ENCODE measurements around the gene PKD2L2. TPM values are rescaled to one million over a fixed set of nuclear protein-coding genes. Genes with fewer than 3 reads are reported as not detected.
"Not testable (repeated sequence)": the region's sequence is repeated elsewhere in the genome, so short reads cannot be mapped to it uniquely, and the experiment has no call there.

PKD2L2 gene
- polyA plus RNA-seq, 1 donor (not counting 4 experiments of a cell fraction or from before 2014, with no cell fraction given) = not detected

GRCh38 chr5:137960819-137961218 is 71.6 kb downstream of the PKD2L2 start:
- H3K27ac ChIP-seq (ENCODE audit: control insufficient read depth, insufficient read depth, low read length) = no peak overlapping the region
- TF ChIP-seq EZH2 (IDR thresholded peaks at IDR 0.05; ENCODE audit: low read length) = no peak
- no peak for TF ChIP-seq CTCF (optimal IDR thresholded peaks at IDR 0.05 in 1 of 3, IDR thresholded peaks at IDR 0.05 in 1 of 3, conservative IDR thresholded peaks at IDR 0.05 in 1 of 3; ENCODE audit: extremely low read depth in 1 of 3, insufficient read depth in 2 of 3, low read length in 3 of 3)
- H3K36me3 ChIP-seq (ENCODE audit: control insufficient read depth in 2 of 2, extremely low read depth in 1 of 2, insufficient read depth in 2 of 2, low read length in 2 of 2) = peaks cover 0 to 3% of the 10 kb centered on the region in 2 experiments
- no peak overlapping the region for H3K9ac ChIP-seq (ENCODE audit: control insufficient read depth, extremely low read depth, insufficient read depth, low read length)
- no peaks in the 10 kb centered on the region for H3K79me2 ChIP-seq (ENCODE audit: control insufficient read depth, insufficient read depth, low read length)
- H3K9me3 ChIP-seq (ENCODE audit: control insufficient read depth, low read depth, low read length) = no peaks in the 10 kb centered on the region
- DNase-seq (ENCODE audit: low read depth, low spot score) (no peak), FAIRE-seq (no peak)
- no peak overlapping the region for H3K4me3 ChIP-seq (ENCODE audit: control insufficient read depth in 2 of 3, extremely low read depth in 1 of 3, insufficient read depth in 2 of 3, low read depth in 1 of 3, low read length in 3 of 3)
- H3K4me2 ChIP-seq (ENCODE audit: control insufficient read depth, extremely low read depth, insufficient read depth, low read depth, low read length) = no peak overlapping the region
- no peaks in the 10 kb centered on the region for H3K9me1 ChIP-seq (ENCODE audit: control insufficient read depth, extremely low read depth, insufficient read depth, low read length)
- no peaks in the 10 kb centered on the region for H3K4me1 ChIP-seq (ENCODE audit: control insufficient read depth, extremely low read depth, insufficient read depth, low read length)
- dilution Hi-C loops (cut with MboI; ENCODE audit: extremely low pct_ligation_motif_present, low sequenced_read_pairs) = no loop called here
- no peaks in the 10 kb centered on the region for H4K20me1 ChIP-seq (ENCODE audit: control insufficient read depth, extremely low read depth, insufficient read depth, low read length)
- no peak overlapping the region for H2AFZ ChIP-seq (ENCODE audit: control insufficient read depth, low read length)
- H3K27me3 ChIP-seq (ENCODE audit: control insufficient read depth, extremely low read depth, insufficient read depth, low read length) = no peaks in the 10 kb centered on the region

DNA sequence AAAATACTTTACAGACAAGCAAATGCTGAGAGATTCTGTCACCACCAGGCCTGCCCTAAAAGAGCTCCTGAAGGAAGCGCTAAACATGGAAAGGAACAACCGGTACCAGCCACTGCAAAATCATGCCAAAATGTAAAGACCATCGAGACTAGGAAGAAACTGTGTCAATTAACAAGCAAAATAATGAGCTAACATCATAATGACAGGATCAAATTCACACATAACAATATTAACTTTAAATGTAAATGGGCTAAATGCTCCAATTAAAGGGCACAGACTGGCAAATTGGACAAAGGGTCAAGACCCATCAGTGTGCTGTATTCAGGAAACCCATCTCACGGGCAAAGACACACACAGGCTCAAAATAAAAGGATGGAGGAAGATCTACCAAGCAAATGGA is 81.1 kb downstream of the PKD2L2 start:
- H3K79me2 ChIP-seq (ENCODE audit: control insufficient read depth, insufficient read depth, low read length); H4K20me1 ChIP-seq (ENCODE audit: control insufficient read depth, extremely low read depth, insufficient read depth, low read length); DNase-seq (ENCODE audit: low read depth, low spot score); H3K9me1 ChIP-seq (ENCODE audit: control insufficient read depth, extremely low read depth, insufficient read depth, low read length); H2AFZ ChIP-seq (ENCODE audit: control insufficient read depth, low read length); H3K4me2 ChIP-seq (ENCODE audit: control insufficient read depth, extremely low read depth, insufficient read depth, low read depth, low read length); H3K9me3 ChIP-seq (ENCODE audit: control insufficient read depth, low read depth, low read length); H3K4me3 ChIP-seq (ENCODE audit: control insufficient read depth in 2 of 3, extremely low read depth in 1 of 3, insufficient read depth in 2 of 3, low read depth in 1 of 3, low read length in 3 of 3); dilution Hi-C loops (cut with MboI; ENCODE audit: extremely low pct_ligation_motif_present, low sequenced_read_pairs); H3K27me3 ChIP-seq (ENCODE audit: control insufficient read depth, extremely low read depth, insufficient read depth, low read length); H3K4me1 ChIP-seq (ENCODE audit: control insufficient read depth, extremely low read depth, insufficient read depth, low read length); H3K9ac ChIP-seq (ENCODE audit: control insufficient read depth, extremely low read depth, insufficient read depth, low read length); FAIRE-seq; H3K27ac ChIP-seq (ENCODE audit: control insufficient read depth, insufficient read depth, low read length); H3K36me3 ChIP-seq (ENCODE audit: control insufficient read depth in 2 of 2, extremely low read depth in 1 of 2, insufficient read depth in 2 of 2, low read length in 2 of 2): not testable (repeated sequence)

GRCh38 chr5:137975208-137975607 is 86.0 kb downstream of the PKD2L2 start:
- Histone ChIP-seq H3K4me2 (ENCODE audit: control insufficient read depth, extremely low read depth, insufficient read depth, low read depth, low read length) (no peak overlapping the region), H4K20me1 (ENCODE audit: control insufficient read depth, extremely low read depth, insufficient read depth, low read length) (no peaks in the 10 kb centered on the region), H3K36me3 (ENCODE audit: control insufficient read depth in 2 of 2, extremely low read depth in 1 of 2, insufficient read depth in 2 of 2, low read length in 2 of 2) (peaks cover 0 to 3% of the 10 kb centered on the region in 2 experiments), H3K9me3 (ENCODE audit: control insufficient read depth, low read depth, low read length) (no peaks in the 10 kb centered on the region), H3K9ac (ENCODE audit: control insufficient read depth, extremely low read depth, insufficient read depth, low read length) (no peak overlapping the region), H3K79me2 (ENCODE audit: control insufficient read depth, insufficient read depth, low read length) (no peaks in the 10 kb centered on the region), H2AFZ (ENCODE audit: control insufficient read depth, low read length) (no peak overlapping the region), H3K27ac (ENCODE audit: control insufficient read depth, insufficient read depth, low read length) (no peak overlapping the region), H3K4me3 (ENCODE audit: control insufficient read depth in 2 of 3, extremely low read depth in 1 of 3, insufficient read depth in 2 of 3, low read depth in 1 of 3, low read length in 3 of 3) (no peak overlapping the region), H3K4me1 (ENCODE audit: control insufficient read depth, extremely low read depth, insufficient read depth, low read length) (no peaks in the 10 kb centered on the region), H3K27me3 (ENCODE audit: control insufficient read depth, extremely low read depth, insufficient read depth, low read length) (no peaks in the 10 kb centered on the region), H3K9me1 (ENCODE audit: control insufficient read depth, extremely low read depth, insufficient read depth, low read length) (no peaks in the 10 kb centered on the region)
- TF ChIP-seq EZH2 (IDR thresholded peaks at IDR 0.05; ENCODE audit: low read length) (no peak), CTCF (optimal IDR thresholded peaks at IDR 0.05 in 1 of 3, IDR thresholded peaks at IDR 0.05 in 1 of 3, conservative IDR thresholded peaks at IDR 0.05 in 1 of 3; ENCODE audit: extremely low read depth in 1 of 3, insufficient read depth in 2 of 3, low read length in 3 of 3) (no peak)
- dilution Hi-C loops (cut with MboI; ENCODE audit: extremely low pct_ligation_motif_present, low sequenced_read_pairs) = no loop called here
- no peak for FAIRE-seq
- DNase-seq (ENCODE audit: low read depth, low spot score) = no peak

All from keratinocyte (primary cell).